Measurements from ENCODE around the gene MRPS9.
A peak's percentile ranks its signal among the peaks of the same experiment; 100 is the strongest.

The MRPS9 gene

DNA sequence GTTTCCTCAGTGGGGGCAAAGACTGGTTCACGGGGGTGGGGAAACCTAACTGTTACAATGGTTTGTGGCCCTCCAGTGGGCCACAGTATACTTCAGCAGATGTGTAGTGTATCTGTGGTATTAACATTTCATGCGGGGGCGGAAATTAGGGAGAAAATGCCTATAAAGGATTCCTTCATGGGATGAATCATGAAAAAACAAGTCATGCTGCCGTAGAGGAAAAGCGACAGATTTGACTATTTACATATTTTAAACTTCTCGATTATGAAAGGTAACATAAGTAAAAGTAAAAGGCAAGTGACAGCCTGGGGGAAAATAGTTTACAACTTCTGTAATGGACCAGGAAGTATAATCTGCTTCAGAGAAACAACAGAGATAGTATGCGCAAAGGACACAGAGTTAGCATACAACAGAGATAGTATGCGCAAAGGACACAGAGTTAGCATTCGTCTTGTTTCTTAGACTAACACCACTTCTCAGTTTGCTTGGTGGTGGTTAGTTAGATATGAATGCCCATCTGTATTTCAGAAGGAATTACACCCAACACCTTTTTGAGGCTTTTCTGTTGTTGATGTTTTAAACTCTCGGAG is 41.1 kb downstream of the MRPS9 start:
- DNase-seq = no peak

DNA sequence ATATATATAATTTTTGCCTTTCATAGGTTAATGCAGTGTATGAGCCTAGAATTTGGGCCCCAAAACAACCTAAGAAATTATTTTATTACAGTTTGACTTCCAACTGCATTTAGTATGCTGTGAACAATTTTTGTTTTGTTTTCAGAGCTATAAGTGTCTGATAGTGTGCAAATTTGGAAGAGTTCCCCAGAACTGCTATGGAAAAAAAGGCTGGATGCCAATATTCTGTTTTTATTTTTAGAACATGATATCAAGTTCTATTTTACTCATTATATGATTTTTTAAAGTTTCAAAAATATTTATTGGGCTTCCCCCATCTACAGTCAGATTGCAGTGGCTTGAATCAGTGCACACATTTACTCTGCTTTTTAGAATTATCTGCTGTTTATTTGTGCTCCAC is 42.6 kb downstream of the MRPS9 start:
- DNase-seq = no peak

DNA sequence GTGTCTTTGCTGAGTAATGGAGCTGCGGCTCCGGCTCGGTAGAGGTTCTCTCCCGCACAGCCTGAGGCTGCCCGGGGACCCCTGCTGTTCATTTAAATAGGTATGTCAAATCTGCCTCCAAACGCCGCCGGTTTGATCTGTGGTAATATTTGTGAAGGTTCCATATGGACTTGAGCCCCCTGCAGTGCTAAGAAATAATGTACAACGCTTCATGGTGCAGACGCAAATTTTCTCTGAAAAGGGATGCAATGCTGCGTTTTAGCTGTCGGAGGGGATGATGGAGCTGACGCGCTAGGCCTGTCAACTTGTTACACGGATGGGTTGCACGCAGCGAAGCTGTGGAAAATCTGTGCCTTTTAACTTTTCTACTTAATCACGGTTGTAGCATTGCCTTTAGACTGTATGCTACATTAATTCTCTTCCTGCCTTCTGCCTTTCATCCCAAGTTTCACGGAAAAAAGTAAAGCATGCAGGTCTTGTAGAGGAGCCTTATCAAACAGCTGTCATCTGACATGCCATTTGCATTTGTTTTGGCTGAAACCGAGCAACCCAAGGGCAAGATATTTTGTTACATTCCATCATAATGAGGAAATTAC is 43.2 kb downstream of the MRPS9 start:
- no peak for DNase-seq

DNA sequence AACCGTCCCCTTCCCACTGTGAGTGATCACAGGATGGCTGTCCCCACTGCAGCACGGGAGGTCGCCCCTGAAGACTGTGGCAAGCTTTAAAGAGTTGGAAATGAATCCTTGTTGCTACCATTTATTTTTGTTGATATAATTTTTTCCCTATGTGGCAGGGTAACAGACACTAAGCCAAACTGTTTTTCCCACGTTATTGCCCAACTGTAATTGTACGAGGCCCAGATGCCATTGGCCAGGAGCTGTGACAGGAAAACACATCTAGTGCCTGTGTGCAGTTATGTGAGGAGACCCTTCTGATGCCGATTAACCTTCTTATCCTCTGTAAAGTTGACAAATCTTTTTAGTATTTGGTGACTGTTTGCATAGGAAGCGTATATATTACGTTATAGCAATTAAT is 44.2 kb downstream of the MRPS9 start:
- DNase-seq = no peak

DNA sequence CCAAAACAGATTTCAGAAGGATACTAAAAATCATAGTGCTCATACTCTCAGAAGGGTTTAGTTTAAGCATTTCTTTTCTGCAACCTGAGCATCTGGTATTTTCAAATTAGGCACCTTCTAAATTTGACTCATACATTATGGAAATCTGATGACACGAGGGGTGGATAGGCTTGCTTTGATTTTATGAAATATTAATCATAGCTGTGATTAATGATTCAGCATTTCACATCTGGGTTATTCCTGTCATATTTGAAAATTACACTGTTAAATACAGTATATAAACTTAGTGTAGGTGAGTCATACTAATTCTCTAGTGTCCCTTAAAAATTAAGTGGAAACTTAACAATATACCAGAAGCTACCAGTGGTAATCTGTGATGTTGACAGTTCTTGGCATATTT is 47.7 kb downstream of the MRPS9 start:
- no peak for DNase-seq

DNA sequence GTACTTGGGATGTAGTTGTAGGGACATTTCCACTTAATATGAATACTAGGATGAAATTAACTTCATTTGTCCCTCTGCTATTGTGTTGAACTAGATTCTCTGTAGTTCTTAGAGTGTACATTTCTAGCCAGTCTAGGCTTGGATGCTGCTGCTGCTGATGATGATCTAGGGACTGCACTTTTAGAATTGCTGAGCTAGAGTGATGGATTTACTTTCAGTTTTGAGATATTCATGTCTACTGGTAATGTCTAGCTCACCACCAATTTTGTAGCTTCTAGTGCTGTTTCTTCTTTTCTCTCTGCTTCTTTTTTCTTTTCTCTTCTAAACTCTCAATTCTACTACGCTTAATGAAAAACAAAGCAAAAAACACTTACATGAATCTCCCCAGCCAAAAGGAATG is 49.4 kb downstream of the MRPS9 start:
- DNase-seq = no peak

DNA sequence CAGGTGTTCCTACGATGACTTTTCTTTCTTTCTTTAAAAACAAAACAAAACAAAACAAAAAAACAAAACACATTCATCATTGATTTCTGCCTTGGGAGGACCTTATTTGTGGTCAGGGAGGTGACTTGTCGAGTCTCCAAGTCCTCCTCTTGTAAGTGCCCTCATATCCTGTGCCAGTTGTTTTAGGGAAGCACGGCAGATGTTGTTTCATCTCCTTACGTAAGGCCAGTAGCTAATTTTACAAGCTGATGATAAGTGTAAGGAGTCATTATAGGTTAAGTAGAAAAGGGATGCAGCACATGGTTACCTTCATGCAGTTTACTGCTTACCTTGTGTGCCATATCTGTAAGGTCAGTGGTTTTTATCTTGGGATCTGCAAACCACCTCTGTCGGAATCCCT is 52.2 kb downstream of the MRPS9 start:
- no peak for DNase-seq

DNA sequence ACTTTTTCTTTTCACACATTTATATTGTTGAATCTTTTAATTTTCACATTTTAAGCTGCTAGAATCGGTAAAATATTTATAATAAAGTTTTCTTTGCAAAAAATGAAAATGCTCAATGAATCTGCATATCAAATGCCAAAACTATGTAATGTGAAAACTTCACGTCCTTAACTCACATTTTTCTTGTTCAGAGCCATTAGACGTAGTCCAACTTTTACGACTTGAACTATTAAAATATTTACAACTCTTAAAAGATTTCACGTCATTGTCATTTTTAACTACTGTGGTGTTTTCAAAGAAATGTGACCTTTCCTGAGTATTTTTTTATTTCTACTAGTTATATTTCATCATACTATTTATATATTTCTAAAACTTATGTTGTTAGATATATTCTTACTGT is 54.9 kb downstream of the MRPS9 start:
- DNase-seq = no peak

DNA sequence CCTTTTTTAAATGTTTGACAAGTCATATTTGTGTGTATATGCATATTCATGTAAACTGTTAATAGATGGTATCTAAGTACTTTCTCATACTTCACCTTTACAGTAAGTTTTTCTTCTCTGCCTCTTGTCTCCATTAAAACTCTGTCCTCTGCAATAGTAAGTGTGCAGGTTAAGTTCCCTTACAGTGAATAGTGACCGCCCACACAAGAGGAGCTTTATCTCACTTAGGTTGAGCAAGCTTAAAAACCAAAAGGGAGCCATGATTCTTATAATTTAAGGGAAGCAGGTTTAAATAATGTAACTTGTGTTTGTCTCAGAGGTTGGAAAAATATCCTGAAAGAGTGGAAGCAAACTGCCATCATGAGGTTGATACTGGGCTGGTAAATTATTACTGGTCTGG is 61.3 kb downstream of the MRPS9 start:
- DNase-seq = no peak

DNA sequence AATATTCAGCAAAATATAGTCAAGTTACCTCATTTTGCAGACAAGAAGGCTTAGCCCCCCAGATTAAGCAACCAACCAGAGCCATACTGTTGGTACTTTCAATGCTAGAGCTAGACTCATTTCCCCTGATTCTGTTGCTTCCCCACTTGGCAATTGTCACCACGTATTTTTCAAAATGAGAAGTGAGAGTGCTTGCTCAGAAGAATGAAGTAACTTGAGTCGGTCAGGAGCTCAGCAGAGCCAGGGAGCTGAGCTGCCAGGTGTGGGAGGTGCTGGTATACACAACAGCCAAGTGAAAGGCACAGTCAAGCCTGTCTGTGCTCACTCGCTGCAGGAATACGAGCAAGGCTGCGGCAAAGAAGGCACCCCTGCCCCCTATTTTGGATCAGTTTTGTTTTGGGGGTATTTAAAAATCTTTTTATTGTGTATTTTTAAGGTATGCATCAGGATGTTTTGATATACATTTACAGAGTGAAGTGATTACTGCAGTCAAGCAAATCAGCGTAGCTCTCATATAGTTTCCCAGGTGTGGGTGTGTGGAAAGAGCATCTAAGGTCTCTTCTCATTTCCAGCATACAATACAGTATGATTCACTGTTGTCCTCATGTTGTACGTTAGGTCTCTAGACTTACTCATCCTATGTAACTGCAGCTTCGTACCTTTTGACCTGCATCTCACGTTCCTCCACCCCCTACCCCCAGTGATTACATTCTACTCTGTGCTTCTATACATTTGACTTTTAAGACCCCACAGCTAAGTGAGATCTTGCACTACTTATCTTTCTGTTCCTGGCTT is 62.4 kb downstream of the MRPS9 start:
- peak in 2 of 51 donors; percentile 11 for DNase-seq

DNA sequence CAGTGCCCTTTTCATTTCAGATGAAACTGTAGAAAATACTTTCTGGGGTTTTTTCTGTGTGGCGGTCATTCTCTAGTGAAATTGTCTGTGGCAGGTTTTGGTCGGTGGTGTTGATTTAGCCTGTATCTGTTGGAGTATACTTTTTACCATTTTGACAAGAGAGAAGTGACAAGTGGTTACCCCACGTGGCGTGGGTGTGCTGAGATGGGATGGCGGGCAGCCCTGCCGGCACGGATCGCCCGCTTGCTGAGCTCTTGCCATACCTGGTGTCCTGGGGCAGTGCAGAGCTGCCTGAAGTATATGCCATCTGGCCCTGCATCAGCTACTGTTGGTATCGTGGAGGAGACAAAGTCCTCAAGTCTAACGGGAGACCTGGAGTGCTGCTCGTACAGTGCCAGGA is 64.1 kb downstream of the MRPS9 start:
- no peak for DNase-seq

DNA sequence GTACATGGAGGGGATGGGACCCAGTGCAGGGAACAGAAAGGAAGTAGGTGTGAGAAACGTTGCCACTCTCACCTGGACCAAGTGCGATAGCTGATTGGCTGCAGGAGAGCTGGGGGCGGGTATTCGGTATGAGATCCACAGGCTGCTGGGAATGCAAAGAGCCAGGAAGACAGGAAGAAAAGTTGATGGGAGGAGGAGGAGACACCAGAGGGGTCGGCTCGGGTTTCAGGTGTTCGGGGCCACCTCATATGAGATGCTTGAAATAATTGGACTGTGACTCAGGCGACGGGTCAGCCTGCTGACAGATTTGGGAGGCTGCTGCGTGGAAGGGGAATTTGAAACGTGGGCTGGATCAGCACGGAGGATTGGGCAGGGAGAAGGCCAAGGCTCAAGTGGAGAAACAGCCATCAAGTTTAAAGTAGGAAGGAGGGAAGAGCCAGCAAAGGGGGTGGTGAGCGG is 65.1 kb downstream of the MRPS9 start:
- no peak for DNase-seq

DNA sequence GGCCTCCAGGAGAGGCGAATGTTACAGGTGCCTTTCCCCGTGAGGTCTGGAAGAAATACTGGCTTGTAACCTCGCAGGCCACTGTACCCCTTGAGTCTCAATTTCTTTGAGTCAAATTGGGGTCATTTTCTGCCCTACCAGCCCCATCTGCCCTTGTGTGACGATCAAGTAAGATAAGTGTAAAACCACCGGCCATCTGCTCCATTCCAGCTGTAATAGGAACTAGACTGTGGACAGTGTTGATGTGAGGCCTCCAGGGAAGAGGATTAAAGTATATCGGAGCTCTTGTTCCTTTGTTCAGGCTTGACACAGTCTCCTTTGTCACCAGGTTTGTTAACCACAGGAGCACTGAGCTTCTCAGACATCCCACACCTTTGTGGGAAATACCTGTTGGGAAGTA is 65.6 kb downstream of the MRPS9 start:
- no peak for DNase-seq

DNA sequence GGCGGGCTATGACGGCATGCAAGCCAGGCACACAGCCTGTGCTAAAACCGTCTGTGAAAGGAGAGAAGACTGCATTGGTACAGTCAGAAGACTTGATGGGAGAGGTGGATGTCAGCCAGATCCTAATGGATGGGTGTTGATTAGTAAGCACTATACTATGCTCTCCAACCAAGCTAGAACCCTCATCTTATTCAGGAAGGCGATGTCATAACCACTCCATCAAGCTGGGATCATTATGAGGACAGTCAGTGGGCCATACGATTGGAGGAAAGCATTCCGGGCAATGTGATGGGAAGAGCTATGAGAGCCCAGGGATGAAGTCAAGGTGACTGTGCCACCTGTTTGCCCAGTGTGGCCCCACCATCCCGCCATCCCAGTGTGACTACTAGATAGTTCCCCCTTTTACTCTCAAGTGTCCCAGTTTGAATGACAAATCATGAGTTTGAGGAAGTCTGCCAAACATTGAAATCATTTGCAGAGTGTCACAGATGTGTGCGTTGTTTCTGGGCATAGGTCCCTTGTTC is 66.4 kb downstream of the MRPS9 start:
- no peak for DNase-seq

DNA sequence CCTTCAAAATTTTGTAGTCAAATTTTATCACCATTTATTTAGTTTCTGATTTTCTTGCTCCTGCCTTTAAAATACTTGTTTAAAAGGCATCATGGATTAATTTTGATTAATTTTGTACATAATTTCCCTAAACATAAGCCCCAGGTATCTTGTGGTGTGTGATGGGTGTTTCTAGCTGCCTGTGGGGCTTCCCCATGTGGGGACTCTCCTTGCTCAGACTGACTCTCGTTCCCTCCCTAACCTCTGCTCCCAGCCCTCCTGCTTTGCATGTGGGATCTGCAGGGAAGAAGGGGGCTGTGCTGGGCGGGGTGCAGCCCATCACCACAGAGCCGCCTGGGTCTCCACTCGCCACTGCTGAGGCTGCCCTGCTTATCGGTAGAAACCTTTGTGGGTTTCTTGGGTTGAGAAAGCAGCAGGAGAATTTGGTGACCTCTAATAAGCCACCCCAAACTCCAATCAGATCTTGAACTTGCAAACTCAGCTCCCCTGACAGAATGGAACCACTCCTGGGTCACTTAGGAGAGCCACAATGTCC is 72.5 kb downstream of the MRPS9 start:
- DNase-seq = no peak

DNA sequence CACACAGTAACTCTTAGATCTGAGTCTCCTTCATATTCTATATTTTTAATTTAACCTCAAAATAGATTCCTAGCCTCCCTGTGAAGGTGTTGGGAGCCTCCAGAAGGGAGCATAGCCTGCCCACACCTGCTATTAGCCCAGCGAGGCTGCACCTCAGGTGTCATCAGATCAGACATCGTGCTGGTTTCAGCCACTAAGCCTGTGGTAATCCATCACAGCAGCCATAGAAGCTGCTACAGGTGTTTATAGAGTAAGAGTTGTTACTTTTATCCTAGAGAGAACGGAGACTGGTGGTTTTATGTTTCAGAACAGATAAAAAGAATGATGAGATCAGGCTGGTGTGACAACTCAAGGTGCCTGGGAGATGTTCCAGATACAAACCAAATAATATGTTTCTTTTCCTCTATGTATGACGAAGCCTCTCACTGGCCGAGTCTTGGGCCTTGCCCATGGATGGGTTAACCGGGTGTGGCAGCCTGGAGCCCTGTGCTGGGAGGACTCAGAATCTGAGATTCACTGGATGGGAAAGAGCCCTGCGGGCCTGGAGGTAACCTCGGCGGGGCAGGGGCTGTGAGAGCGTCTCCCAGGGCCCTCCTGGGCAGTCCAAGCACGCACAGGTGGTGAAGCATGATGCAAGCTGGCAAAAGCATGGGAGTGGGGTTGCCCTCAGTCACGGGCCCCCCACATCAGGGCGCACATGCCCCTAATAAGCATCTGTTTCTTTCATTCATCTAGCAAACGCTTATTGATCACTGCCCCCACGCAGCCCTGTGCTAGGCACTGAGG is 73.7 kb downstream of the MRPS9 start:
- DNase-seq = no peak

DNA sequence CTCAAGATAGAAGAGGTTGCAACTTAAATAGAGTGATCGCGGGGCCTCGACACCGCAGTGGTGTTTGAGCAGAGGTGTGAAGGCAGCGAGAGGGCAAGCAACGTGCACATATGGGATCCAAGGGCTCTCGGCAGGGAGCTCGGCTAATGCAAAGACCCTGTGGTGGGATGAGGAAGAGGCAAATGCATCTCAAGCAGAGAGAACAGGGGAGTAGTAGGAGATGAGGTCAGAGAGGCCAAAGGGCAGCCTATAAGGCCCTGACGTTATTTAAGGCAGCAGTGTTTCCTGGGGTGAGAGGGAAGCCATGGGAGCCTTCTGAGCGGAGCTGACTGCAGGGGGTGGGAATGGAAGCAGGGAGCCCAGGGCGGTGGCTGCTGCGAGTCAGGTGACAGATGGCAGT is 74.5 kb downstream of the MRPS9 start:
- no peak for DNase-seq

DNA sequence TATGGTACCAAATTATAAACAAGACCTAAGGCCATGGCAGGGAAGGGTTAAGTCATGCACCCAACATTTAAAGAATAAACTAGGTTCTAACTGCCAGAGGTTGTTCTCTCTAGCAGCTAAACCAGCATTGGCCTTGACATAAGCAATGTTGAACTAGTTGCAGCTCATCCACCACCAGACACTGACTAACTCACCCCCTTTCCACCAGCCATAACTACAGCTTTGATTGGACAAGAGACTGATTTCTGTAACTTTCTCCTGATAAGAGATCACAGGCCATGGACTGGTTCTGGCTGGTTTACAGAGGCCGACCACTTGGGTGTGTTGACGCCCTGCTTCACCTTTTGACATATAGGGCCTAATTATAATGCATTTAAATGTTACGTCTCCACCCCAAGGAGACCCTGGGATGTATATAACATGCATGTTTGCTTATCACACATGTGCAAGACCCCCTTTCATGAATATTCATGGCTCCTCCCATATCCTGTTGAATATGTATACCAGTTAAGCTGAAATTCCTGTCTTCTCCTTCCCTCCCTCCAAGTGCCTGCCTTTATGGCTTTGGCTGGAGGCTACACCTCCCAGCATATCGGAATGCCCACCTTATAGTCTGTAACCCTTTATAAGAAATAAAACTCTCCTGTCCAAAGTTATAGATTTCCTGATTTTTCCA is 75.9 kb downstream of the MRPS9 start:
- no peak for DNase-seq

DNA sequence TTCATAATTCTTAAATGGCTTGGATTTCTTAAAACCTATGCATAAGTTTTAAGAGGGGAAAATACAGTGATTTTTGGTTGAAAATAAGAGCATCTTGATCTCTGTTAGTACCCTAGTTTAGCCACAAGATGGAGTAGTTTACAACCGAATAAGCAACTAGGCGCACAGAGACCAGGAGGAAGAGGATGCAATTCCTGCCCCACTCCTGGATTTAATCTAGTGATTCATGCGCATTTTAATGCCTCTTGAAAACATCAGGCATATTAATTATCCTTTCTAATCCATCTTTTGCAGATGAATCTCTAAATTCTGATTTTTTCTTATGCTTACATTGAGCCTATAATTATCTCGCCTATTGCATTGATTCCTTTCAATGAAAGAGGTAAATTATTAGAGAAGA is 76.7 kb downstream of the MRPS9 start:
- DNase-seq = peak in 2 of 51 donors; percentile 6 to 30

DNA sequence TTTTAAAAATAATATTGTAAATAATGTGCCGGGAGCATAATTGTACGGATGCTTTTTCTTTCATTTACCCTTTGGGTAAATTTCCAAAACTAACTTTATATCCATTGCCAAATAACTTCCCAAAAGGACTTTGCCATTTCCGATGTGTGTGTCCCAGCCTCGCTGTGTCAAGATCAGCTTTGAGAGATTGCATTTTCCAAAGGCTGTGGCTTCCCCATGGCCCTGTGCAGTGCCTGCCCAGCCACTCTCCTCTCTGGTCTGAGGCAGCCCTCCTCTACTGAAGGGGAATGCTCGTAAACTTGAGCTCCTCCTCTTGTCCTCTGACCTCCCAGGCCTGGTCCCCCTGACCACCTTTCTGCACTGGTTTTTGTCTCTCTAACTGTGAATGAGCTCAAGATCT is 78.5 kb downstream of the MRPS9 start:
- no peak for DNase-seq

DNA sequence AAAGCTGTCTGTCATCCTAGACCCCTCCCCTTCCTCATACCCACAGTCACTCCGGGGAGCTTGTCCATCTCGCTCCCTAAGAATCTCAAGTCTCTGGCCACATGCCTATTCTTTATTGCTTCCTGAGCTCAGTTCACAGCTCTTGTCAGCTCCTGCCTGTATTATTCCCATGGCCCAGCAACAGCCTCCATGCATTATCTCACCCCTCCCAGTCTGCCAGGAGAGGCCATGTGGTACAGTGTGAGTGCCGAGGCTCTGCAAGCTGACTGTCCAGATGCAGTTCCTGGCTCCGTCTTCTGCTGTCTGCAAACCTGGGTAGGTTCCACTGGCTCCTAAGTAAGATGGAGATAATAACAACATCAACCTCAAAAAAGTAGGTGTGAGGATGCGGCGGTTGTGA is 79.7 kb downstream of the MRPS9 start:
- DNase-seq = no peak
